Measurements from ENCODE around the gene OR11A1.

- TF ChIP-seq GATA3 (IDR thresholded peaks at IDR 0.05; ENCODE audit: low read depth, low read length) (no peak), GATA2 (IDR thresholded peaks at IDR 0.05; ENCODE audit: low read depth, low read length) (no peak)
Measured at GRCh38 chr6:29499704-29500103, 42.8 kb upstream of the OR11A1 start.

Data from SH-SY5Y (cell line).